Epidermal melanocyte (primary cell): ENCODE results near the gene CINP.
A peak's percentile ranks its signal among the peaks of the same experiment; 100 is the strongest.
"Not testable (repeated sequence)": the region's sequence is repeated elsewhere in the genome, so short reads cannot be mapped to it uniquely, and the experiment has no call there.

Source experiments
- DNase-seq: peaks from one replicate; pipeline ENCODE4 v3.0.0; 2011; ENCODE audit warnings: low spot score; ENCODE audit not compliant: insufficient read length

CINP gene

GRCh38 chr14:102320671-102321455, 41.8 kb downstream of the CINP start:
- no peak for DNase-seq

GRCh38 chr14:102320033-102320660, 42.5 kb downstream of the CINP start:
- DNase-seq, result no peak

GRCh38 chr14:102319351-102320032, 43.2 kb downstream of the CINP start, which contains the start of gene ZNF839:
ZNF839 (plus strand) TSS chr14:102319746; CDS start chr14:102319766, 20 bp downstream.
- DNase-seq, result peak; percentile 83

- DNase-seq, result no peak
These were observed 43.9 kb downstream of the CINP start for GRCh38 chr14:102318781-102319276.

GRCh38 chr14:102317564-102318248, 45.0 kb downstream of the CINP start:
- DNase-seq, result no peak

- DNase-seq, result peak; percentile 65
These were observed 45.7 kb downstream of the CINP start for GRCh38 chr14:102316743-102317563.

- DNase-seq, result no peak
These were observed 46.4 kb downstream of the CINP start for GRCh38 chr14:102316338-102316742.

- no peak for DNase-seq
These were observed 47.6 kb downstream of the CINP start for GRCh38 chr14:102315121-102315520.

- DNase-seq, result peak; percentile 77
These were observed 48.3 kb downstream of the CINP start for GRCh38 chr14:102314242-102315011.

- DNase-seq, result peak; percentile 98
These were observed 57.8 kb downstream of the CINP start, which contains the start of gene MOK for GRCh38 chr14:102304611-102305506. MOK (minus strand) TSS chr14:102305164; CDS start chr14:102304968, 196 bp downstream.

GRCh38 chr14:102303664-102304063, 59.0 kb downstream of the CINP start:
- DNase-seq, result no peak

GRCh38 chr14:102298303-102299070, 64.2 kb downstream of the CINP start:
- DNase-seq, result not testable (repeated sequence)
